HG03196 (cell line): Measurements from ENCODE around the gene KHNYN.
"Not testable (repeated sequence)": the region's sequence is repeated elsewhere in the genome, so short reads cannot be mapped to it uniquely, and the experiment has no call there.

Experiments used
- ATAC-seq: cut with Tn5 transposase; IDR thresholded peaks from one replicate; pipeline ENCODE4 v1.9.1; 2021; ENCODE audit not compliant: unreplicated experiment

The KHNYN gene

DNA sequence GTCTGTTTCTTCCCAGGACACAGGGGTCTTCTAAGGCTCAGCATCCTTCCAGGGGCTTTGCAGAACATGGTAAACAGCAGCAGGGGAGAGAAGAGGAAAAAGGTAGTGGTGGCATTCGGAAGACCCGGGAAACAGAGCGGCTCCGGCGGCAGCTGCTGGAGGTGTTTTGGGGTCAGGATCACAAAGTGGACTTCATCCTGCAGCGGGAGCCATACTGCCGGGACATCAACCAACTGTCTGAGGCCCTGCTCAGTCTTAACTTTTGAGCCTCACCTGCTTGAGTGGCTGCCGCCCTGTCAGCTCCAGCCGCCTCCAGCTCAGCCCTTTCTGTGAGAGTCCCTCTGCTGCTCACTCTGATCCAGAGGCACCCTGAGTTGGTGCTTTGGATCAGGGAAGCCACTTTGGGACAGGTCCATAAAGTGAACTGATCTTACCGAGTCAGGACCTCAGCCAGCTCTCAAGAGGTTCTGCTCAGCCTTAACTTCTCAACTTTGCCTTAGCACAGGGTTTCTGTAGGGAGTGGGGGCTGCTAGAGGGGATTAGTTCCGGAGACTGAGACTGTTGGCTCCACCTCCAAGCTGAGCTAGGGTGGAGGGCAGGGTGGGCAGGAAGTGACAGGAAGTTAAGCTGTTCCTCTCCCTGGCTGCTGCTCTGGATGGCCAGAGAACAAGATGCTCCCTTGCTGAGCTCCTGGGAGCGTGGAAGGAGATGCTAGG is 7.4 kb downstream of the KHNYN start:
- ATAC-seq: no peak

DNA sequence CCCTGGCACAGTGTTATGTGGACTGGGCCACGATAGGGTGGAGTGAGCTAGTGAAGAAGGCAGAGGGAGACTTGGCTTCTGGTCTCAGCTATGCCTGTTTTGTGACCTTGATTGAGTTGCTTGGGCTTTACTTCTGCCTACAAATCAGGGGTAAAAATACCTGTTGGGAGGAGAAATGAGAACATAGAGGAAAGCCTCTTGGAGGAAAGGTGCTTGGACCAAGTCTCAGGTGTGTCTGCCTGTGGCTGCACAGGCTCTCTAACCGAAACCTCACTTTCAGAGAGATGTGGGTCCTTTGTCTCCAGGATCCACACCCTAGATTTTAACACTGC is 7.9 kb downstream of the KHNYN start:
- ATAC-seq: no peak

DNA sequence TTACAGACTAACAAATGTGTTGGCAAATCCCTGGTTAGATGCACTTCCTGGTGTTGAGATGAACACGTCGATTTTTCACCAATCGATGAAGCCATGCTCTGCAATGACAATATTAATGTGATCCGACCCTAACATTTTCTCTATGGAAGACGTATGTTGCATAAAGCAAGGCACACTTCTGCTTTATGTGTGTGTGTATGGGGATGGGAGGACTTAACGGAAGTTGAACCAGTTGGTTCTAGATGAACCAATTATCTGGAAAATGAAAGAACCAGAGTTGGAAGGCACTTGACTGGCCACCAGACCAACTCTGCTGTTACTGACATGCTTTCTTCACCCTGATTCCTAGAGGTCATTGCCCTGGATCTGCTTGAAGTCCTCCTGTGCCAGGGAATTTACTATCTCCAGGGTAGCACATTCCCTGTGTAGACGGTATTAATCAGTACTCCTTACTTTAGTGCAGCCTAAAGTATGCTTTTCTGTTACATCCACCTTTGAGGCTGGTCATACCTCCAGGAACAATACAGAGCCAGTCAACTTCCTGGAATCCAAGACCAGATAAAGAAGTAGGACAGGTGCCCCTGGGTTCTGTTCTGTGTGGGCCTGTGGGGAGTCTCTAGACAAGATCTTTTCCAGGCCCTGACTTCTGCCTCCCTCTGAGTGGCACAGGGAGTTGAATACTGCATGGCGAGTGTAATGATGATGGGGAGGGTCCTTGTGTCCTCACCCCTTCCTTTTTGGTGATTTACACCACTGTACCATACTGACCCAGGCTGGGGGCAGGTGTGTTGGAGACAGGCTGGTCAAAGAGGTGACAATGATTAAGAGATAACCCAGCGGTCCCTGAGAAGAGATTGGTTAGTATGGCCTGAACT is 8.7 kb downstream of the KHNYN start:
- ATAC-seq: no peak

DNA sequence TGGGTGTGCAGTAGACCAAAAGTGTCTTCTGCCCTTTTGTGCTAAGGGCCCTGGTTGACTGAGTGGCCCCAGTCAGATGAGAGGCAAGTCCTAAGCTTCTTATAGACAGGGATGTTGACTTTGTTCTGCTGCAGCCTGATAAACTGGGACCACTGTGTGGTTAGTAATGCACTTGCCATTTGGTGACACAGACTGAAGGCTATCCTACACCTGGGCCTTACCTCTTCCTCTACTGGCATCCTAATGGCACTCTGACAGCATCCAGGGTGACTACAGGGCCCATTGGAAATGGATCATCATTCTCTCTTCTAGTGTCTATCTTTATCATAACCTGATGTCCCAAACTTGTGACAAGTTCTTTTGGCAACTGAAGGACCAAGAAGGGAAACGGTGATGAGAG is 9.5 kb downstream of the KHNYN start:
- no peak for ATAC-seq

DNA sequence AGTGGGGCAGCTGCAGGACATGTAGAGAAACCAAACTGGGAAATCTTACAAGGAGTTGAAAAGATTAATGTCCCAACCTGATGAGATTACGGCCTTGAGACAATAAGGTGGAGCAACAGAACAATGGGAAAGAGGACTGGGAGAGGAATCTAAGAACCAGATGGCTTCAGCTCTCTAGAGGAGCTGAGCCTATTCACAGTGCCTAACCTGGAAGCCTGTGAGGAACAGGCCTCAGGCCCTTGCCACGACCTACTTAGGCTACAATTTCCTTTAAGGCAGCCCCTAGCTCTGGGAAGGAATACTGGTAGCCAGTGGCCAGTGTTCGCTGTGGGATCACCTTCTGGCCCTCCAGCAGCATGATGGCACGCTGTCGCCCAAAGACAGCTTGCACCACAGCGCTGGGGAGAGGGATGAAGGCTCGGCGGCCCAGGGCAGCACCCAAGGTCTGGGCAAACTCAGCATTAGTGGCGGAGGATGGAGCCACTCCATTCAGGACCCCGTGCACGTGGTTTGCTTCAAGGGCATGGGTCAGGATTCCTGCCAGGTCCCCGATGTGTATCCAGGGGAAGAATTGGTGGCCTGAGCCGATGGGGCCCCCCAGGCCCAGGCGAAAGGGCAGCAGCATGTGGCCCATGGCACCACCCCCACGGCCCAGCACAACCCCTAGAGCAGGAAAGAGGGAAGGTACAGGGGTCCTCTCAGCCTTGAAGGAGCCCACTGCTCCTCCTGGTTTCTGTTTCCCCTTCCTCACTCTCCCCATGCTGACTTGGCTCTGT is 10.3 kb downstream of the KHNYN start:
- no peak for ATAC-seq

DNA sequence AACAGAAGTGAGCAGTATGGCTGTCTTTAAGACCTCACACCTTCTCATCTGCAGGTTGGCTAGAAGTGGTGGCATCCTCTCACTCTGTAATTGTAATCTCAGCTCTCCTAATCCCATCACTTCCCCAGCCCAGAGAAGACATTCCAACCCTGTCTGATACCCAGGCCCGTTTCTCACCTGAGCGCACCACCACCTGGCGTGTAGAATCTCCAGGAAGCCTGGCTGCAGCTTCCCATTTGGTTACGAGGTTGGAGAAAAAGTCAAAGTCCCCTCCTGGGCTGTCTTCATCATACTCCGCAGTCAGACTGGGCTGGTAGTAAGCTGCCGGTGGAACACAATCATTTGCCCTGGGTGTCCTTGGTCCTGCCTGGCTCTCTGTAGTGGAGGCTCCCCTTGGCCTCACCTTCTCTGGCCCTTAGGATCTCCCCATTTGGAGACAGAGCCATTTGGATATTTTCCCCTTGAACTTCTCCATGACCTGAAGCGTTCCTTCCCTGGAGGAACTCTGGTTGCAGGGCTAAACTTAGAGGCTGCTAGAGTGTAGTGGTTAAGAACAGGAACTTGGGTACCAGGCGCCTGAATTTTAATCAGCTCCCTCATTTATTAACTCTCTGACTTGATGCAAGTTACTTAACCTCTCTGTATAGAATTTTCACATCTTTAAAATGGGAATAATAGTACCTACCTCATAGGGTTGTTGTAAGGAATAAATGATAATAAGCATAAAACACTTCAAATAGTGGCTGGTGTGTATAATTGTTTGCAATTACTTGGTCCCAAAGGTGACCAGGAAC is 11.0 kb downstream of the KHNYN start:
- ATAC-seq: no peak

DNA sequence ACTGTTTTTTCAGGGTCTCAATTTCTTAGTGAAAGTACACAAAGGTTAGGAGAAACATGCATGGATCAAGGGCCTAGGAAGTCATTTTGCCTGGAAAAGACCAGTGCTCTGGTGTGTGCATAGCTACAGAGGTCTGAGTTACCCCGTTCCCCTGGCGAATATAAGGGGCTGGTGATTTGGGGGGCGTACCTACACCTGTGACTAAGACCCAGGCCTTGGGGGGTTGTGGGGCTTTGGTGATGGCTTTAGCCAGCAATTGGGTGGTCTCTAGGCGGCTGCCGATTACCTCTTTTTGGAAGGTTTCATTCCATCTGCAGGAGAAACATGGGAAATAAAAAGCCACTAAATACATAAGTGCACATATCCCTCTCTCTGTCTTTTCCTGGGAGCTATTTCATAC is 11.7 kb downstream of the KHNYN start:
- no peak for ATAC-seq

DNA sequence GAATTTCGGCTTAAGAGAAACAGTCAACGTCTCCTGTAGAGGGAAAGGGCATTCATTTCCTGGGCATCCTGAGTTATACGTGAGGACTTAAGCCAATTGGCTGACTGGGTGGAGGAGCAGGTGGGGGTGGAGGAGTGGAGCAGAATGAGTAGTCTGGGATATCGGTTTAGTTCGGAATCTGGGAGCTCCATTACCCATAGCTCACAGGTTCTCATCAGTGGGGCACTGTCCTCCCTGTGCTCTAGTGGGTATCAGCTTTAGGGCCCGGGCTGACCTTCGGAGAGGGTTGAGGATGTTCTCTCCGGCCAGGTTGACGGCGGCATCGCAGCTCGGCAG is 12.1 kb downstream of the KHNYN start:
- ATAC-seq: peak; percentile 7

DNA sequence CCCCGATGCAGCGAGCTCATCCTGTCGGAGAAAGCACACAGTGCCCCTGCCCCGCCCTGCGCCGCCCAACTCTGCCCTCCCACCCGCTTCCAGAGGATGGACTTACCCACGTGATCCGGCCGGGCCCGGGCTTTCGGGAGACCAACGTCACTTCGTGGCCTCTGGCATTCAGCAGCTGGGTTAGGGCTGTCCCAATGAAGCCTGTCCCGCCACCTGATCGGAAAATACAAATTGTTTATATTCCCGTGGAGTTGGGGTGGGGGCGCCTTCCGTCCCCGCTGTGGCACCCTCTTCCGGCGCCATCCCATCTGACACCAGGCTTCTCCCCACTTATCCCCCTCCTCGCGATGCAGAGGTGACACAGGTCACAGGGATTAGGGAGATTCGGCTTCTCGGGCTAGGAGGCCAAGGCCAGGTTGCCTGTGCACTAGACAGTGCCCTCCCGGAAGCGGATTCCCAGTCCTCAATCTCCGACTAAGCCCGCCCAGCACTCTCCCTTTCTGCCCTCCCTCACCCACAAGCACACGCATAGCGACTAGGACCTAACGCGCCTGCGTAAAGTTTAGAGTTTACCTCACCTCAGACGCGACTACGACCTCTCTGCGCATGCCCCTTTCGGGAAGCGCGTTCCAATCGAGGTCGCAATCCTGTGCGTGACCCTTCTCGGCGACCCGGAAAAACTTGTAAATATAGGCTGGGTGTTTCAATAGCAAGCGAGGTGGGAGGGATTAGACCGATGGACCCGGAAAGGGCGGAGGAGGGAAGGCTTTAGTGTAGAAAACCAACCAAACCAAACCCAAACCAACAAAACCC is 12.7 kb downstream of the KHNYN start, which contains the start of gene SDR39U1:
Gene SDR39U1, minus strand, starts transcription at position 537 of the 813 bp plus-strand sequence. Its CDS starts 7 bp downstream, at position 530.
- ATAC-seq: peak; percentile 87

DNA sequence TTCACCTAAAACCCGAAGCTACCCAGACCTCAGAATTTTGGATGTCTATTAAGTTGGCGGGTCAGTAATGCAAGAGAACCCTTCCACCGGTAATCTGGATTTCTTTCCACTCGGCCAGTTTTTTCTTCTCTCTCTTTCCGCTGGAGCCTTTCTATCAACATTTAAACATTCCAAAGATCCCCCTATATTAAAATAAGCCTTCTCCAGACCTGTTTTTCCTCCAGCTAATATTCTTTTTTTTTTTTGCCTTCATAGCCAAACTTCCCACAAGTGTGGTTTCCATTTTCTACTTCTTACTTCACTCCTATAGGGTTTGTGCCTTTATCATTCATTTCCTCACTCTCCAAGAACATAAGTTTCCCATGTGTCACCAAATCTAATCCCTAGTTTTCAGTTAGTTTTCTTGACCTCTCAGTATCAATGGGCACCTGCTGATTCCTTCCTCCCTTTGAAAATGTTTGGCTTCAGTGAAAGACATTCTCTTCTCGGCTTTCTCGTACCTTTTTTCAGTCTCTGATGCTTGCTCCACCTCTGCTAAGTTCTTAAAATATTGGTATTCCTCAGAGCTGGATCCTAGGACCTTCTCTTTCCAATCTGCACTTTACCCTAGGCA is 13.4 kb downstream of the KHNYN start:
- no peak for ATAC-seq

DNA sequence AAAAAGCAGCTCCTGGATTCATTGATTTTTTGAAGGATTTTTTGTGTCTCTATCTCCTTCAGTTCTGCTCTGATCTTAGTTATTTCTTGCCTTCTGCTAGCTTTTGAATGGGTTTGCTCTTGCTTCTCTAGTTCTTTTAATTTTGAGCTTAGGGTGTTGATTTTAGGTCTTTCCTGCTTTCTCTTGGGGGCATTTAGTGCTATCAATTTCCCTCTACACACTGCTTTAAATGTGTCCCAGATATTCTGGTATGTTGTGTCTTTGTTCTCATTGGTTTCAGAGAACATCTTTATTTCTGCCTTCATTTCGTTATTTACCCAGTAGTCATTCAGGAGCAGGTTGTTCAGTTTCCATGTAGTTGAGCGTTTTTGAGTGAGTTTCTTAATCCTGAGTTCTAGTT is 21.1 kb downstream of the KHNYN start:
- not testable (repeated sequence) for ATAC-seq

DNA sequence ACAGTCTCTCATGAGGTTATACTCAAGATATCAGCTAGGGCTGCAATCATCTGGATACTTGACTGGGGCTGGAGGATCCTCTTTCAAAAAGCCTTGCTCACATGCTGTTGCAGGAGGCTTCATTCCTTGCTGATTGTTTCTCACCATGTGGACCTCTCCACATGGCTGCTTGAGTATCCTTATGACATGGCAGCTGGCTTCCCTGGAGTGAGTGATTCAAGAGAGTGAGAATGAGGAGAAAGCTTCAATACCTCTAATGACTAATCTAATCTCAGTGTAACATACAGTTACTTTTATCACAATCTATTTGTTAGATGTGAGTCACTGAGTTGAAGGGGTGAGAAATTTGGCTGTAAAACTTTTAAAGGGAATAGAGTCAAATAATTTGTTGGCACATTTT is 27.2 kb downstream of the KHNYN start:
- ATAC-seq: no peak

DNA sequence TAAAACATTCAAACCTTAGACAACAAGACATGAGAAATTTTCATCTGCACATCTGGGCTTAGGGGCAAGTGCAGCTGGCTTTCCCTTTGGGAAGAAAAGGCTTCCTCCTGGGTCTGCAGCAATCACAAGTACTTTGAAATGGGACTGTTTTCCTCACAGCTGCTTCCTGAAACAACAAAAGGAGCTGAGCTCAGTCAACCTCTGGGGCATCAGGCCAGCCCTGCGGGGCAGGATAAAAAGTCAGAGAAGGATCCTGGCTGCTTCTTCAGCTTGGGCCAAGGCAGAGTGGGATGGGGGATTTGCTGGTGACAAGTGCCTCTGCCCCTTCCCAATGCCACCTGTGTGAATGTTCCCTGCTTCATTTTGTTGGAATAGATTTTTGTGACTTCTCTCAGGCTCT is 29.0 kb downstream of the KHNYN start:
- ATAC-seq: no peak

DNA sequence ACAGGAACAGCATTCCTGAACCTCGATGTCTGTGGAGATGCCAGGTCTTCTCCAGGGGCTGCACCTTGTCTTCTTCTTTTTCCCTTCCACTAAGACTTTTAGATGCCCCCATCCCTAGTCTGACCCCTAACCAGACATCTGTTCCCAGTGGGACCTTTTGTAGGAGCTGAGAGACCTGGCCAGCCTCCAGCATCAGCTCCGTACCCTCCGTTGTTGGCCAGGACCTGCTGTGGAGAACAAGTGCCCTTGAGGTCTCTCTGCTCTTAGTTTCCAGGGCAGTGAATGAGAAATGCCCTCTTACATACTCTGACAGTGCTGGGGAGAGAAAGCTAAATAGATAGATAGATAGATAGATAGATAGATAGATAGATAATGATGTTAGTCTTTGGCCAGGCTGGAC is 29.6 kb downstream of the KHNYN start:
- no peak for ATAC-seq

DNA sequence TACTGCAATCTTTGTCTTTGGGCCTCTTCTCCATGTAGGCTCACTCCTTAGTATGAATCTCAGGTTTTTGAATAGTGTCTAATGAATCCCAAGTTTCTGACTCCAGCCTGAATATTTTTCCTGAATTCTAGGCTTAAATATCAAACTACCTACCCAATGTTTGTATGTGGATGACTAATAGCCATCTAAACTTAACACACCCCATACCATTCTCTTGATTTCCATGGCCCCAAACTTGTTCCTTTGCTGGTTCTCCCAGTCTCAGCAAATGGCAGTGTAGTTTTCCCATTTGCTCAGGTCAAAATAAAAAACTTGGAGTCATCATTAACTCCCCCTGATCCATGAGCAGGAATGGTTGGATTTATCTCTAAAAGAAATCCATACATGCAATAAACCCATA is 31.6 kb downstream of the KHNYN start:
- no peak for ATAC-seq

DNA sequence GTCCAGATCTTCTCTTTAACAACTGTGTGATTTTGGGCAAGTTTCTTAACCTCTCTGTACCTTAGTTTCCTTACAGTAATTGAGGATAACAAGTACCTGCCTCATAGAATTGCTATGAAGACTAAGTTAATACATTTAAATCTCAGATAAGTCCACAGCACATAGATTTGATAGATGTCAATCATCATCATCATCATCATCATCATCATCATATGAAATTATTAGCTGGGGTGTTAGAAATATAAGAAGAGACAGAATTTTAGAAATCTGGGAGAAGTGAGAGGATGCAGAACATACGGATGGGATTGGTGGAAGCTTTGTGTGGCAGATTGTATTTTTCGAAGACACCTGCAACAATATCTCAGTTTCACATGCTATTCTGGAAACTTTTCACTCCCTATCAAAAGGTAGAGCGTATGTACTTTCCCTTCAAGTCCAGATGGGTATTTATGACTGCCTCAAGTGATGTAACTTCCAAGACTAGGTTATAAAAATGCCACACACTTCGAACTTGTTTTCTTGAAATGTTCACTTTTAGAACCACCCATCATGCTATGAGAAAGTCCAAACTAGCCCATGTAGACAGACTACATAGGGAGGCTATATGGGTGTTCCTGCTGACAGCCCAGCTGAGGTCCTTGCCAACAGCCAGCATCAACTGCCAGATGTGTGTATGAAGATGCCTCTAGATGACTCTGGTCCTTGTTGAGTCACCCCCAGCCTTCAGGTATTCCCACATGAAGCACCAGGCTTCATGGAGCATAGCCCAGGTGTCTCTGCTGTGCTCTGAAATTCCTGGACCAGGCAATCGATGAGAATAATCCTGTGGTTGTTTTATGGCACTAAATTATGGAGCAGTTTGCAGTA is 33.5 kb downstream of the KHNYN start:
- no peak for ATAC-seq

DNA sequence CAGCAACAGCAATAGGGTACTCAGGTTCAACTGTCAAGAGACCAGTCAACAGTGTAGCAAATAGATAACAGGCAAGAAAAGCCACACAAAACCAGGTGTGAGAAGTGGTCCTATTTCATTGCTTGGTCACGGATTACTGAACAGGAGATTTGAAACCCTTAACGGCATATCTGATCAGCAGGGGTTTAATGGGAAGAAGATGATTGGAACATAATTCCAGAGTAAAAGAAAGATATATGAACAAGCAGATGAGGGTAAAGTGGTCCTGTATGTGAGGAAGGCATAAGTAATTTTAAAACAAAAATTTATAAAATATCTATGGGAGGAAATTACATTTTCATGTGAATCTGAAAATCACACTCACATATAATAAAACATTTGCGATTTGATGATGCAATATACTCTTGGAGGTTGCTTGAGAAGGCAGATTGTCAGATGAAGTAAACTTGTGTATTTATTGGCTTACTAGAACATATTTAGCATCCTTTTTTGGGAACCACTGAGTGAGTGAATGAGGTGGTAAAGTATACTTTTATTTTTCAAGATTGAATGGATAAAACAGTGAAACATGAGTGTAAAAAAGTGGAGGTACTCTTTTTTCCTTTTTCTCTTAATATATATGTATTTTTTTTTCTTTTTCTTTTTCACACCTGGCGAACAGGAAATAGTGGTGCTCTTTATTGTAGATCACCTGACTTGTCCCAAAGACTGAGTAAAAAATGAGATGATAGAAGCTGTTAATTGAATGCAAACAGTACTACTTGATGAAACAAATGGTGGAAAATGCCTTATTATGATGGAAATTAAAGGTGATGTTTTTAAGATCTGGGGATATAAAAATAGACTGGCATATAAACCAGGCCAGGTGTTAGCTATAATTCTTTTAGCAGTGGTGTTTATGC is 34.4 kb downstream of the KHNYN start:
- ATAC-seq: no peak

DNA sequence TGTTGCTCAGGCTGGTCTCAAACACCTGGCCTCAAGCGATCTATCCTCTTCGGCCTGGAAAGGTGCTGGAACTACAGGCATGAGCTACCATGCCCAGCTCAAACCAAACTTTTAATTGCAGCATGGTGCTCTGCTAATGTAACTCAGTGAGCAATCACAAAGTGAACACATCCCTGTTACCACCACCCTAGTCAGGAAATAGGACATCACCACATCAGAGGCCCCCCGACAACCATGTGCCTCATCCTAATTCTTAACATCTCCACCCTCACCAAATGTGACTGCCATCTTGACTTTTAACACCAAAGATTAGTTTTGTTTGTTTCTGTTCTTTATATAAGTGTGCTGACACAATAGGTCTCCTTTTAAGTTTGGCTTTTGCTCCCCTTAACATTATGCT is 35.6 kb downstream of the KHNYN start:
- no peak for ATAC-seq
